ENCODE measurements around the gene MAGI2. TPM values are rescaled to one million over a fixed set of nuclear protein-coding genes. Genes with fewer than 3 reads are reported as not detected.
"Not testable (repeated sequence)": the region's sequence is repeated elsewhere in the genome, so short reads cannot be mapped to it uniquely, and the experiment has no call there.

The MAGI2 gene
- total RNA-seq, 1 experiment from 2014 or later = 0.25 TPM

GRCh38 chr7:79035858-79036257, 417.6 kb downstream of the MAGI2 start:
- H3K27me3 Mint-ChIP-seq (ENCODE audit: insufficient read depth, unreplicated experiment) = peaks cover 11% of the 10 kb centered on the region
- H3K4me1 Mint-ChIP-seq (ENCODE audit: low read depth, unreplicated experiment) = no peaks in the 10 kb centered on the region
- Histone ChIP-seq H3K9me3 (no peaks in the 10 kb centered on the region), H3K4me3 (ENCODE audit: low read depth, low read length) (no peak overlapping the region), H3K27me3 (replicated peaks; ENCODE audit: control insufficient read depth, insufficient read depth, low read length) (no peaks in the 10 kb centered on the region), H3K36me3 (ENCODE audit: control insufficient read depth, insufficient read depth, low read length) (no peaks in the 10 kb centered on the region), H3K4me1 (no peaks in the 10 kb centered on the region)
- POLR2A ChIA-PET = no interaction called here
- no peaks in the 10 kb centered on the region for H3K36me3 Mint-ChIP-seq (ENCODE audit: insufficient read depth, unreplicated experiment)
- no TSS peak for BruUV-seq (replicated peaks)
- H3K4me3 Mint-ChIP-seq (ENCODE audit: unreplicated experiment) = no peak overlapping the region
- TF ChIP-seq CTCF (IDR thresholded peaks at IDR 0.05; ENCODE audit: insufficient read depth in 1 of 2, low read depth in 1 of 2, low read length in 1 of 2, severe bottlenecking in 1 of 2, unreplicated experiment in 1 of 2) = no peak
- CTCF ChIA-PET = no interaction called here
- intact Hi-C loops (cut with micrococcal nuclease; ENCODE audit: unreplicated experiment) = loop anchor here (5.0 kb wide), 1 partner anchor 806 kb away; no protein-coding TSS in a partner anchor
- no peak overlapping the region for H3K27ac Mint-ChIP-seq (ENCODE audit: unreplicated experiment)
- DNase-seq = no peak
- no peaks in the 10 kb centered on the region for H3K9me3 Mint-ChIP-seq (ENCODE audit: unreplicated experiment)

- CTCF ChIA-PET = no interaction called here
- H3K4me3 Mint-ChIP-seq (ENCODE audit: unreplicated experiment) = no peak overlapping the region
- POLR2A ChIA-PET = no interaction called here
- no peak overlapping the region for H3K27ac Mint-ChIP-seq (ENCODE audit: unreplicated experiment)
- no TSS peak for BruUV-seq (replicated peaks)
- peaks cover 11% of the 10 kb centered on the region for H3K27me3 Mint-ChIP-seq (ENCODE audit: insufficient read depth, unreplicated experiment)
- no peaks in the 10 kb centered on the region for H3K36me3 ChIP-seq (ENCODE audit: control insufficient read depth, insufficient read depth, low read length)
- H3K4me1 ChIP-seq = no peaks in the 10 kb centered on the region
- no peaks in the 10 kb centered on the region for H3K36me3 Mint-ChIP-seq (ENCODE audit: insufficient read depth, unreplicated experiment)
- H3K27me3 ChIP-seq (replicated peaks; ENCODE audit: control insufficient read depth, insufficient read depth, low read length) = no peaks in the 10 kb centered on the region
- H3K9me3 Mint-ChIP-seq (ENCODE audit: unreplicated experiment) = no peaks in the 10 kb centered on the region
- intact Hi-C loops (cut with micrococcal nuclease; ENCODE audit: unreplicated experiment) = loop anchor here (5.0 kb wide), 1 partner anchor 808 kb away; no protein-coding TSS in a partner anchor
- DNase-seq = no peak
- no peaks in the 10 kb centered on the region for H3K4me1 Mint-ChIP-seq (ENCODE audit: low read depth, unreplicated experiment)
- no peak overlapping the region for H3K4me3 ChIP-seq (ENCODE audit: low read depth, low read length)
- H3K9me3 ChIP-seq = no peaks in the 10 kb centered on the region
- no peak for TF ChIP-seq CTCF (IDR thresholded peaks at IDR 0.05; ENCODE audit: insufficient read depth in 1 of 2, low read depth in 1 of 2, low read length in 1 of 2, severe bottlenecking in 1 of 2, unreplicated experiment in 1 of 2)
Observed at GRCh38 chr7:79034730-79035129, 418.7 kb downstream of the MAGI2 start.

- H3K9me3 Mint-ChIP-seq (ENCODE audit: unreplicated experiment); H3K27me3 Mint-ChIP-seq (ENCODE audit: insufficient read depth, unreplicated experiment); POLR2A ChIA-PET; H3K27me3 ChIP-seq (replicated peaks; ENCODE audit: control insufficient read depth, insufficient read depth, low read length); H3K36me3 ChIP-seq (ENCODE audit: control insufficient read depth, insufficient read depth, low read length); H3K9me3 ChIP-seq; H3K36me3 Mint-ChIP-seq (ENCODE audit: insufficient read depth, unreplicated experiment); H3K27ac Mint-ChIP-seq (ENCODE audit: unreplicated experiment); BruUV-seq (replicated peaks); H3K4me1 Mint-ChIP-seq (ENCODE audit: low read depth, unreplicated experiment); H3K4me3 Mint-ChIP-seq (ENCODE audit: unreplicated experiment); DNase-seq; CTCF ChIA-PET; H3K4me3 ChIP-seq (ENCODE audit: low read depth, low read length); intact Hi-C loops (cut with micrococcal nuclease; ENCODE audit: unreplicated experiment); H3K4me1 ChIP-seq: not testable (repeated sequence)
Observed at GRCh38 chr7:79019711-79020110, 433.8 kb downstream of the MAGI2 start.

- CTCF ChIA-PET = no interaction called here
Observed at GRCh38 chr7:79011921-79012320, 441.5 kb downstream of the MAGI2 start.

More at GRCh38 chr7:79011921-79012320, 441.5 kb downstream of the MAGI2 start:
- TF ChIP-seq CTCF (IDR thresholded peaks at IDR 0.05; ENCODE audit: insufficient read depth in 1 of 2, low read depth in 1 of 2, low read length in 1 of 2, severe bottlenecking in 1 of 2, unreplicated experiment in 1 of 2) = no peak
- peaks cover 3% of the 10 kb centered on the region for H3K27me3 Mint-ChIP-seq (ENCODE audit: insufficient read depth, unreplicated experiment)
- POLR2A ChIA-PET = no interaction called here
- Histone ChIP-seq H3K36me3 (ENCODE audit: control insufficient read depth, insufficient read depth, low read length) (no peaks in the 10 kb centered on the region), H3K27me3 (replicated peaks; ENCODE audit: control insufficient read depth, insufficient read depth, low read length) (no peaks in the 10 kb centered on the region), H3K4me1 (no peaks in the 10 kb centered on the region), H3K9me3 (no peaks in the 10 kb centered on the region), H3K4me3 (ENCODE audit: low read depth, low read length) (no peak overlapping the region)
- BruUV-seq (replicated peaks) = no TSS peak
- no peak for DNase-seq
- no peaks in the 10 kb centered on the region for H3K4me1 Mint-ChIP-seq (ENCODE audit: low read depth, unreplicated experiment)
- intact Hi-C loops (cut with micrococcal nuclease; ENCODE audit: unreplicated experiment) = no loop called here
- H3K27ac Mint-ChIP-seq (ENCODE audit: unreplicated experiment) = no peak overlapping the region
- H3K36me3 Mint-ChIP-seq (ENCODE audit: insufficient read depth, unreplicated experiment) = no peaks in the 10 kb centered on the region
- no peaks in the 10 kb centered on the region for H3K9me3 Mint-ChIP-seq (ENCODE audit: unreplicated experiment)
- H3K4me3 Mint-ChIP-seq (ENCODE audit: unreplicated experiment) = no peak overlapping the region
